Stomach (tissue), 9 donors: Measurements from ENCODE around the gene ACBD3. TPM values are rescaled to one million over a fixed set of nuclear protein-coding genes. Genes with fewer than 3 reads are reported as not detected.

Experiments
- DNase-seq, 2 donors: peaks; one replicate each; pipeline versions ENCODE4 v3.0.0 to v3.0.0-alpha.2; 2013 to 2019
- H3K27ac ChIP-seq, 5 donors: fragments of 200-600 bp in 4 of 5; sonication (generic) in 4 of 5; one replicate each; pipeline ENCODE4 v1.5.1; 2013 to 2019; ENCODE audit warnings: mild to moderate bottlenecking in 1 of 5, moderate library complexity in 1 of 5
- H3K27me3 ChIP-seq, 3 donors: fragments of 200-600 bp; sonication (generic); one replicate each; pipeline ENCODE4 v1.5.1; 2017 to 2019; ENCODE audit warnings: mixed run types in 1 of 3
- H3K36me3 ChIP-seq, 4 donors: fragments of 200-600 bp; sonication (generic); 1 replicate in 3 of 4; 2 replicates in 1 of 4; pipeline ENCODE4 v1.5.1; 2016 to 2019
- H3K4me1 ChIP-seq, 4 donors: fragments of 200-600 bp; sonication (generic); one replicate each; pipeline ENCODE4 v1.5.1; 2016 to 2019
- H3K4me3 ChIP-seq, 4 donors: fragments of 200-600 bp; sonication (generic) in 3 of 4; one replicate each; pipeline ENCODE4 v1.5.1; 2016 to 2019; ENCODE audit warnings: mild to moderate bottlenecking in 1 of 4
- H3K9me3 ChIP-seq, 4 donors: fragments of 200-600 bp; sonication (generic); one replicate each; pipeline ENCODE4 v1.5.1; 2016 to 2019
- EP300 ChIP-seq: sonication (generic); formaldehyde crosslinking; IDR thresholded peaks from one replicate; pipeline ENCODE4 v1.6.1; 2017; ENCODE audit warnings: antibody characterized with exemption
- POLR2A ChIP-seq, 4 donors: fragments of 450-650 bp; IDR thresholded peaks; one replicate each; pipeline ENCODE4 v1.6.1; 2016; ENCODE audit warnings: antibody characterized with exemption in 4 of 4, control low read depth in 2 of 4, mild to moderate bottlenecking in 1 of 4, moderate library complexity in 1 of 4
- POLR2AphosphoS5 ChIP-seq, 3 donors: sonication (generic); formaldehyde crosslinking; IDR thresholded peaks; one replicate each; pipeline ENCODE4 v1.6.1; 2016; ENCODE audit warnings: antibody characterized with exemption in 3 of 3
- WGBS, 5 donors: extraction: QIAGEN DNeasy Blood & Tissue Kit in 3 of 5; methylation state at CpG; one replicate each; pipeline versions ENCODE4 v1.1.5 to v1.1.7; 2013 to 2018; 5-methylcytosine and 5-hydroxymethylcytosine counted together
- intact Hi-C: fragments of 100-400 bp; cut with DNase I; formaldehyde crosslinking; loops from one replicate; pipeline ENCODE4 v1.15.1; 2023; ENCODE audit warnings: low total_unique reads
- polyA plus RNA-seq, 3 donors: library from polyadenylated mRNA; stranded (reverse); fragments of 200-250 nt; gene quantifications; one replicate each; pipeline ENCODE4 v1.2.3, GENCODE V29; 2013
- total RNA-seq, 5 donors: library from RNA; depleted of rRNA; stranded (reverse); fragments of >200 nt; gene quantifications; one replicate each; pipeline versions ENCODE4 v1.1.0 to v1.2.3, GENCODE V29; 2014 to 2016
- TF ChIP-seq, protein P1 (sequence below), 7 experiments: fragments of 450-650 bp in 4 of 7; fragments of 200-600 bp in 3 of 7; sonication (generic) in 3 of 7; IDR thresholded peaks; one replicate each; pipeline ENCODE4 v1.5.1; 2016 to 2019; ENCODE audit warnings: antibody characterized with exemption in 7 of 7, control low read depth in 2 of 7, mild to moderate bottlenecking in 1 of 7
- donor health status: healthy with polysubstance abuse.
- donor health status: Bipolar disorder and iron deficiency.
- donor health status: healthy.

The ACBD3 gene
- total and polyA plus RNA-seq, 8 donors, result 9.1 to 132 (median 35.5) TPM

DNA sequence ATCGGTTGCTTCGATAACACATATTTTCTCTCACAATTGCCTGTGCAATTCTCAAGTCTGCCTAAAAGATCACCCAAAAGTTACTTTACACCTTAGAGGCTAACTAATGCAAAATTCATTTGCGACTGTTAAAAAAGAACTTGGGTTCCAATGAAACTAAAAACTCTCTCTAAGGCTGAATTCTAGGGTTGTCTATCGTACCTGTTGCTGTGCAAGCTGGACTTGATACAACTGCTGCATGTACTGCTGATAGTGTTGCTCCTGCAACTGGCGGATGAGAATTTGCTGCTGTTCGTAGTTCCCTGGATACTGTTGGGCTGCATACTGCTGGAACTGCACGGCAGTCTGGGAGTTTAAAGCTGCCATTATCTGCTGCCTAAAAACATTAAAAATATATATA lies 27.6 kb downstream of the ACBD3 start:
- no peaks in the 10 kb centered on the region for H3K27me3 ChIP-seq
- TF ChIP-seq EP300 (no peak), POLR2A (IDR thresholded peaks at IDR 0.05) (no peak), POLR2AphosphoS5 (IDR thresholded peaks at IDR 0.05) (no peak)
- TF ChIP-seq, protein P1, sequence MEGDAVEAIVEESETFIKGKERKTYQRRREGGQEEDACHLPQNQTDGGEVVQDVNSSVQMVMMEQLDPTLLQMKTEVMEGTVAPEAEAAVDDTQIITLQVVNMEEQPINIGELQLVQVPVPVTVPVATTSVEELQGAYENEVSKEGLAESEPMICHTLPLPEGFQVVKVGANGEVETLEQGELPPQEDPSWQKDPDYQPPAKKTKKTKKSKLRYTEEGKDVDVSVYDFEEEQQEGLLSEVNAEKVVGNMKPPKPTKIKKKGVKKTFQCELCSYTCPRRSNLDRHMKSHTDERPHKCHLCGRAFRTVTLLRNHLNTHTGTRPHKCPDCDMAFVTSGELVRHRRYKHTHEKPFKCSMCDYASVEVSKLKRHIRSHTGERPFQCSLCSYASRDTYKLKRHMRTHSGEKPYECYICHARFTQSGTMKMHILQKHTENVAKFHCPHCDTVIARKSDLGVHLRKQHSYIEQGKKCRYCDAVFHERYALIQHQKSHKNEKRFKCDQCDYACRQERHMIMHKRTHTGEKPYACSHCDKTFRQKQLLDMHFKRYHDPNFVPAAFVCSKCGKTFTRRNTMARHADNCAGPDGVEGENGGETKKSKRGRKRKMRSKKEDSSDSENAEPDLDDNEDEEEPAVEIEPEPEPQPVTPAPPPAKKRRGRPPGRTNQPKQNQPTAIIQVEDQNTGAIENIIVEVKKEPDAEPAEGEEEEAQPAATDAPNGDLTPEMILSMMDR (IDR thresholded peaks at IDR 0.05), result no peak
- DNase-seq, result no peak
- peaks cover 54 to 95% (median 89%) of the 10 kb centered on the region in 4 donors for H3K36me3 ChIP-seq
- intact Hi-C loops, result no loop called here
- H3K27ac ChIP-seq, result no peak overlapping the region
- WGBS, 5 donors, result 90 to 95% (median 94%) methylated on average over 7 of the region's 7 CpGs
- H3K4me3 ChIP-seq, result no peak overlapping the region
- H3K9me3 ChIP-seq, result no peaks in the 10 kb centered on the region
- H3K4me1 ChIP-seq, result peaks cover 0 to 17% (median 12%) of the 10 kb centered on the region in 4 donors

DNA sequence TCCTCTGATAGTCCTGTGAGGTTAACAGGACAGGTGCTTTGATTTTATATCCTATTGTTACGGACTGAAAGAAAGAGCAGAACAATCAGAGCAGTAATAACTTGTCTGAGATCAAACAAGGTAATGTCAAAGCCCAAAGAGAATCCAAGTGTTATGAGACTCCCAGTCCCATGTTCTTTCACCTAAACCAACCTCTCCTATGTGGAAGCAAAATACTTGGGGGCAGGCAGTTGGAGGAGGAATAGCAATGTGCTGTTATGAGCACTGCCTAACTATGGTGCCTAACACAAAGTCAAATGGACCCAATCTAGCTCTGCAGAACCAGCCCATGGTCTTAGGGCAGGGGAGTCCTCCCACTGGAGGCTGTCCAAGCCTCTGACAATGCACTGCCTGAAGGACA lies 28.1 kb downstream of the ACBD3 start:
- TF ChIP-seq EP300, result no peak
- TF ChIP-seq, protein P1 (IDR thresholded peaks at IDR 0.05), result no peak
- no peak for TF ChIP-seq POLR2A (IDR thresholded peaks at IDR 0.05)
- TF ChIP-seq POLR2AphosphoS5 (IDR thresholded peaks at IDR 0.05), result no peak
- H3K9me3 ChIP-seq, result no peaks in the 10 kb centered on the region
- H3K27me3 ChIP-seq, result no peaks in the 10 kb centered on the region
- H3K27ac ChIP-seq, result peak overlapping the region in 1 of 5 donors; percentile 12
- WGBS, 5 donors, result 57 to 79% (median 62%) methylated on average over 1 of the region's 1 CpG
- H3K36me3 ChIP-seq, result peaks cover 59 to 95% (median 89%) of the 10 kb centered on the region in 4 donors
- peaks cover 0 to 17% (median 12%) of the 10 kb centered on the region in 4 donors for H3K4me1 ChIP-seq
- intact Hi-C loops, result no loop called here
- no peak for DNase-seq
- no peak overlapping the region for H3K4me3 ChIP-seq

DNA sequence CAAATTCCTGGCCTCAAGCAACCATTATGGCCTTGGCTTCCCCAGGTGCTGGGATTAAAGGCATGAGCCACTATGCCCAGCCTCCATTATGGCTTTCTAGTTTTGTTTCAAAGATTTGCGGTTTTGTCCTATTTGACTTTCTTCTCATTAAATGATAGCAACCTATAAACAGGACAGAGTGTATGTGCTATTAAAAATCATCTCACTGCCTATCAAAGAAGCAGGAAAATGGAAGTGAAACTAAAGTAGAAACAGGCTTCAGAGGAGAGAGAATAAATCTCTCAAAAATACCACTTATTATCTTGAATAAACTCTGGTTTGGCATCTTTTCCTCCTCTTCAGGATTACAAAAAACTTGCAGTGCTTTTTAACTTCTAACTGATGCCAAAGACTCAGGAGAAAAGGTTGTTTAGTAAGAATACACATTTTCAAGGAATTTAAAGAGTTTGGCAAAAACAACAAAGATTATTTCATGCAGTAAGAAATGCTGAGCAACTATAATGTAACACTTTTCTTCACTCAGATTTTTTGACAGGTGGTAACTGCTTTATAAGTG lies 28.7 kb downstream of the ACBD3 start:
- Histone ChIP-seq H3K27ac (peak overlapping the region in 2 of 5 donors; percentile 12), H3K36me3 (peaks cover 55 to 95% (median 90%) of the 10 kb centered on the region in 4 donors)

DNA sequence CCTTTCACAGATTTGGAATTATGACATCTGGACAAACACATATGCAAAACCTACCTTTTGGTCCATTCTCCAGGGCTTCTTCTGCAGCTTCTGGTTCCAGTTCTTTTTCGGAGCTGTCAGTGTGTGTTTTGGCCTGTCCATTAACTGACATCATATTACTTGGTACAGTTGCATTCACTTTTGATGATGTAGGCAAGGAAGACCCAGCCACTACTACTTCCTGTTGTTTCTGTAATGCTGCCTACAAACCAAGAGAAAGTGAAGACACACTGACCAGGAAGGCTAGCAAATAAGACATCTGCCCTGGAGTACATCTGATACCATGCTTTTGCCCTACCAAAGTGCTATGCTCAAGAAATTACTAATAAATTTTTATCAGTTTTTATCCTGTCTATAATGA lies 31.9 kb downstream of the ACBD3 start:
- intact Hi-C loops, result no loop called here
- Histone ChIP-seq H3K4me3 (no peak overlapping the region), H3K27ac (peak overlapping the region in 1 of 5 donors; percentile 3), H3K27me3 (no peaks in the 10 kb centered on the region), H3K36me3 (peaks cover 39 to 95% (median 89%) of the 10 kb centered on the region in 4 donors), H3K4me1 (peaks cover 0 to 24% (median 13%) of the 10 kb centered on the region in 4 donors), H3K9me3 (no peaks in the 10 kb centered on the region)
- no peak for DNase-seq
- TF ChIP-seq POLR2AphosphoS5 (IDR thresholded peaks at IDR 0.05) (no peak), POLR2A (IDR thresholded peaks at IDR 0.05) (no peak), EP300 (no peak)
- TF ChIP-seq, protein P1 (IDR thresholded peaks at IDR 0.05), result no peak
- WGBS, 5 donors, result 90 to 95% (median 91%) methylated on average over 1 of the region's 1 CpG

More for the DNA sequence above, 28.7 kb downstream of the ACBD3 start:
- no peaks in the 10 kb centered on the region for H3K27me3 ChIP-seq
- TF ChIP-seq, protein P1 (IDR thresholded peaks at IDR 0.05), result no peak
- no peak for TF ChIP-seq EP300
- TF ChIP-seq POLR2A (IDR thresholded peaks at IDR 0.05), result no peak
- no peak for TF ChIP-seq POLR2AphosphoS5 (IDR thresholded peaks at IDR 0.05)
- no peak overlapping the region for H3K4me3 ChIP-seq
- DNase-seq, result no peak
- peaks cover 0 to 17% (median 12%) of the 10 kb centered on the region in 4 donors for H3K4me1 ChIP-seq
- no peaks in the 10 kb centered on the region for H3K9me3 ChIP-seq
- 42 to 83% (median 63%) methylated on average over 1 of the region's 1 CpG for WGBS, 5 donors
- intact Hi-C loops, result no loop called here
